Stimulated activated CD8-positive, alpha-beta memory T cell treated with anti-CD3 and anti-CD28 coated beads, Interleukin-4, amount 100 ng/mL, for 4 hours (primary cell): ENCODE data around the gene ZGRF1.
A peak's percentile ranks its signal among the peaks of the same experiment; 100 is the strongest.
"Not testable (repeated sequence)": the region's sequence is repeated elsewhere in the genome, so short reads cannot be mapped to it uniquely, and the experiment has no call there.

ENCODE experiments used
- DNase-seq, 2 donors: peaks; one replicate each; pipeline ENCODE4 v3.0.0-alpha.2; 2020; ENCODE audit warnings: low read depth in 2 of 2, low spot score in 1 of 2

ZGRF1 gene, protein sequence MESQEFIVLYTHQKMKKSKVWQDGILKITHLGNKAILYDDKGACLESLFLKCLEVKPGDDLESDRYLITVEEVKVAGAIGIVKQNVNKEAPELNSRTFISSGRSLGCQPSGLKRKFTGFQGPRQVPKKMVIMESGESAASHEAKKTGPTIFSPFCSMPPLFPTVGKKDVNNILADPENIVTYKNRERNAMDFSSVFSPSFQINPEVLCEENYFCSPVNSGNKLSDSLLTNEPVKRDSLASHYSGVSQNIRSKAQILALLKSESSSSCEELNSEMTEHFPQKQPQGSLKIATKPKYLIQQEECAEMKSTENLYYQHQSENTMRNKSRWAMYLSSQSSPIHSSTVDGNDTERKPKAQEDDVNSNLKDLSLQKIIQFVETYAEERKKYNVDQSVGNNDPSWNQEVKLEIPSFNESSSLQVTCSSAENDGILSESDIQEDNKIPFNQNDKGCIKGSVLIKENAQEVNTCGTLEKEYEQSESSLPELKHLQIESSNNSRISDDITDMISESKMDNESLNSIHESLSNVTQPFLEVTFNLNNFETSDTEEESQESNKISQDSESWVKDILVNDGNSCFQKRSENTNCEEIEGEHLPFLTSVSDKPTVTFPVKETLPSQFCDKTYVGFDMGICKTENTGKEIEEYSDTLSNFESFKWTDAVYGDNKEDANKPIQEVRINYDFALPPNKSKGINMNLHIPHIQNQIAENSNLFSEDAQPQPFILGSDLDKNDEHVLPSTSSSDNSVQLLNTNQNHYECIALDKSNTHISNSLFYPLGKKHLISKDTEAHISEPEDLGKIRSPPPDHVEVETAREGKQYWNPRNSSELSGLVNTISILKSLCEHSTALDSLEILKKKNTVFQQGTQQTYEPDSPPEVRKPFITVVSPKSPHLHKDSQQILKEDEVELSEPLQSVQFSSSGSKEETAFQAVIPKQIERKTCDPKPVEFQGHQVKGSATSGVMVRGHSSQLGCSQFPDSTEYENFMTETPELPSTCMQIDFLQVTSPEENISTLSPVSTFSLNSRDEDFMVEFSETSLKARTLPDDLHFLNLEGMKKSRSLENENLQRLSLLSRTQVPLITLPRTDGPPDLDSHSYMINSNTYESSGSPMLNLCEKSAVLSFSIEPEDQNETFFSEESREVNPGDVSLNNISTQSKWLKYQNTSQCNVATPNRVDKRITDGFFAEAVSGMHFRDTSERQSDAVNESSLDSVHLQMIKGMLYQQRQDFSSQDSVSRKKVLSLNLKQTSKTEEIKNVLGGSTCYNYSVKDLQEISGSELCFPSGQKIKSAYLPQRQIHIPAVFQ (N-terminal part only)

DNA sequence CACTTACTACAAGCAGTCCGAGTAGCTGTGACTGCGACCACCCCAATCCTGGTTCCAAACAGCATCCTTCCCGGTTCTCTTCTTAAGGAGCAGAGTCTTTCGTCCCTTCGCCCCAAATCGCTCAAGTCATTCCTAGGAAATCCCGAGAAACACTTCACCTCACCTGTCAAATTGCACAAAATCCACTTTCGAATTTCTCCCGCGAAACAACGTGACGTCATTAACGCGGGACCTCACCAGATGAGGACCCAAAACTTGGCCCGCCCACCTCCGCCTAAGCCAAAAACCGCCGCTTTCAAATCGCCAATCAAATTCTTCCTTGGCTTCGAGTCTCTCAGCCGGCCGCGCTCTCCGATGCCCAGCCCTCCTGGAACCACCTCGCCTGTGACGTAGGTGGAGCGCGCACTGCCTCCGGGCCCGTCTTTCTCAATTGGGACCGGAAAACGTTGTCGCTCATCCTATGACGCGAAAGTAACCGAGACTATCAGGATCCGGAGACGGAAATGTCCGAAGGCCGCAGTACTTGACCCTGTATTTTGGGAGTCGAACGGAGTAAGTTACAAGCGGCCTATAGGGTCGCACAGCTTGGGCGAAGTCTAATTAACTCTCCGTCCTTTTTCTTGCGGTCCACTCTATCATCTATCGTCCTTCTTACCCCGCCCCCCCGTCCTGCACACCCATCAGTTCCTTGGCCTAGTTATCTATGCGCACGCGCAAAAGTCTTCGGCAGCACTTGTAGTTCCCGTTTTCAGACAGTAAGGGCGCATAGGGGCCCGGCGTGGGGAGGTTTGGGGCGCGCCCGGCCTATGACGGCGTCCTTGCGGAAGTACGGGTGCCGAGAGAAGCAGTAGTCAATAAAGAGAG lies at the start of gene ZGRF1, which contains the start of gene LARP7:
Gene ZGRF1 (minus strand): TSS at position 222 of the 864 bp plus-strand sequence. CDS start 3,733 bp downstream, outside the sequence.
Gene LARP7 (plus strand): TSS at position 456 of the 864 bp plus-strand sequence. CDS start 7,527 bp downstream, outside the sequence.
- peak; percentile 96 to 97 for DNase-seq

DNA sequence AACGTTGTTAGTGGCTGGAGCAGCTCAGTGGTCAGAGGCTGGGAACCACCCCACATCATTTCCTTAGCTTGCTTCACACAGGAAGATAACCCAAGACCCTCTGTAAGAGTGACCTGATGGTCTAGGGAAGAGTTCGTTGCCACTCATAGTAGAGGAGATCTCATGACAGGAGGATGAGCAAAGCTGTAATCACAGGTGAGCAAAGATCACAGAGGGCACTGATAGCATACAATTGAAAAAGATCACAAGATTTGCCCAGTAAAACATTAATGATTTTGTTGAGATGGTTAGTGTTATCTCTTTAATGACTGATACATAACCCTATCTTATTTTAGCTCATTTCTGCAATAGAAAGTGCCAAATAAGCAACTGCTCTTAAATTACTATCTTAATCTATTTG lies 44.3 kb upstream of the ZGRF1 start:
- no peak for DNase-seq

DNA sequence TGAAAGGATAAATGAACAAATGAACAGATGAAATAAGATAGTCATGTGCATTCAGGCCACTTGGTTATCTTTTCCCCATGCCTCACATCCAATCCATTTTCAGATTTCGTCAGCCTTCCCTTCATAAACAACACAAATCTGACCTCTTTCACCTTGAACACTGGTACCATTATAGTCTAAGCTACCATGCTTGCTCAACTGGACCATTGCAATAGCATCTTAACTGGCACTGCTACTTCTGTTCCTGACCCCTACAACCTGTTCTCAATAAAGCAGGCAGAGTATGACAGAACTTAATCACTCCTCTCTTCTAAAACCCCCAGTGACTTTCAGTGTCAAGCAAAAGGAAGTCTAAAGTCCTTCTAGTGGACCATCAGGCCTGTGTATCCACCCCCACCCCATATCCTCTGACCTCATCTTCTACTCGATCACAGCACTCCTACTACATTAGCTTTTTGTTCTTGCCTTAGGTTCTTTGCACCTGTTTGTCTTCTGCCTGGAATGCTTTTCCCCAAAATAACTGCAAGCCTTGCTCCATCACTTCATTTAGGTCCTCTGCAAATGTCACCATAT lies 40.9 kb upstream of the ZGRF1 start:
- DNase-seq: no peak

DNA sequence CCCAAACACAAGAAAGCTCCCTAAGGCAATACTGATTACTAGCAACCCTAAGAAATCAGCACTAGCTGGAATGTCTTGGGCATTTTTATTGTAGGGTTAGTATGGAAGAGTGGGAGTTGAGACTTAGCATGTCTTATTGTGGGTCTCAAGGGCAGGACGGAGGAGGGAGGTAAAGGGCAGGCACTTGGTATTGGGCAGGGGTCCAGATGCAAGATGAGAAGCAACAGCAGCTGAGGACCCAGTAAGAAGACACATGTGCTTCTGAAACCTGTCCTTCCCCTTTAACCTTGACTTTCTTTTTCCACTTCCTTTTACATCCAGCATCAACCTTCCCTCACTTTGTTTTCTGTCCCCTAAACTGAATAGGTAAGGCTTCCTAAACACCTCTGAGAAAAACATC lies 37.7 kb upstream of the ZGRF1 start:
- no peak for DNase-seq

DNA sequence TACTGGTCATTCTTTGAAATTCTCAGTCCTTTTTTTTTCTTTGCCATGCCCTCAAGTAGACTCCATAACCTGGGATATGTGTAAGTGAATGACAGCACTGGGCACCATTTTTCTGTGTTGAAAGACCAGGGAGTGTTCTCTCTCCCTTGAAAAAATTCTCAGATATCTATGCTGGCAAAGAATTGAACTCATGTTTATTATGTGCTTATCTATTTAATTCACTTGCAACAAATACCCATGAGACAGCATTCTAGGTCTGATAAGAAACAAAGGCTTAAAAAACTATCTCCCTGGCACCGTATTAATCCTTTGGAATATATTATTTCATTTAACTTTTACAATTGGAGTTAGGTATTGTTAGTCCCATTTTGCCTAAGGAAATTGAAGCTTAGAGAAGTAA lies 37.0 kb upstream of the ZGRF1 start:
- DNase-seq: no peak

DNA sequence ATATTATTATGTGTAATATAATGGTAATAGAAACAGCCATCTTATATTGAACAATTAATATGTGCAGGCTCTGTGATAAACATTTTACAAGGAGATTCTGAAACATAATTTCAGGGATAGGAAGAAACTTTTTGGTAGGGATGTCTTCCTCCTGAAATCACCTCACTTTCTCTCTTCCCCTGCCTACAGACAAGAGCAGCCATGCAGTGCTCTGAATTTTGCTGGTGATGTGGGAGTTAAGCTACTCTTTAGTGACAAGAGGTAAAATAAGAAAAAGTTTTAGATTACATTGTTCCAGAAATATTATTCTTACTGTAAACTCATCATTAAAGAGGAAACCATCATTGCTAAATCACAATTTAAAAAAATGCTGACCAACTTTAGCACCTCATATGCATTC lies 36.4 kb upstream of the ZGRF1 start:
- DNase-seq: no peak

DNA sequence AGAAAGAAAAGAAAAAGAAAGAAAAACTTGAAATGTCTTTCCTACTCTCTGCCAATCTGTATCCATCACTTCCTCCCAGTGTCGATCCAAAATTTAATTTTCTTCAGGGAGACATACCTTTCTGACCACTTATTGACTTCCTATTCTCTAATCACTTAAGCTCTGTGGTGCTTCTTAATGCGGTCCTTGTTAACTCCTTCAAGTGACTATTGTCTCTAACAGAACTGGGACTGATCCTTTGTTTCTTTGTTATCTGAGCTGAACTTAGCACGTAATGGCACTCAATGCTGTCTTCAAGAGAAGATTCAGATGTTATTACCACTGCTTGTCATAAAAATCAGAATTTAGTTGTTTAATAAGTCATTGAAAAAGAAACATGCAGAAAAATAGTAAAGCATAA lies 31.4 kb upstream of the ZGRF1 start:
- DNase-seq: no peak

DNA sequence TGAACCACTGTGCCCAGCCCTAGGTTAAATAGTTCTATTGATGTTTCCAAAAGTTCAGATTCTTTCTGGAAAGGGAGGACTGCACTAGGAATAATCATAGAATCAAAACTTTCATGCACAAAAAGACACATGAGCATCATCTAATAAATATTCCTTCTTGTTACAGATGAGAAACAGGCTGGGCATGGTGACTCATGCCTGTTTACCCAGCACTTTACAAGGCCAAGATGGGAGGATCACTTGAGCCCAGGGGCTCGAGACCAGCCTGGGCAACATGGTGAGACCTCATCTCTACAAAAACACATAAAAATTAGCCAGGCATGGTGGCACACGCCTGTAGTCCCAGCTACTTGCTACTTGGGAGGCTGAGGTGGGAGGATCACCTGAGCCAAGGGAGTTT lies 27.9 kb upstream of the ZGRF1 start:
- no peak for DNase-seq

DNA sequence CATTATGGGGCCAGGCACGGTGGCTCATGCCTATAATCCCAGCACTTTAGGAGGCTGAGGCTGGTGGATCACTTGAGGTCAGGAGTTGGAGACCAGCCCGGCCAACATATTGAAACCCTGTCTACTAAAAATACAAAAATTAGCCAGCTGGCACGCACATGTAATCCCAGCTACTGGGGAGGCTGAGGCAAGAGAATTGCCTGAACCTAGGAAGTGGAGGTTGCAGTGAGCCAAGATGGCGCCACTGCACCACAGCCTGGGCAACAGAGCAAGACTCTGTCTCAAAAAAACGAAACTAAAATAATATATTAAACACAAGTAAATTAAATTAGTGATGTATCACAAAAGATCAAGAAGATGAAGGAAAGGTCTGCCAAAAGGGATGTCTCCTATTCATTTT lies 19.4 kb upstream of the ZGRF1 start:
- not testable (repeated sequence) for DNase-seq

DNA sequence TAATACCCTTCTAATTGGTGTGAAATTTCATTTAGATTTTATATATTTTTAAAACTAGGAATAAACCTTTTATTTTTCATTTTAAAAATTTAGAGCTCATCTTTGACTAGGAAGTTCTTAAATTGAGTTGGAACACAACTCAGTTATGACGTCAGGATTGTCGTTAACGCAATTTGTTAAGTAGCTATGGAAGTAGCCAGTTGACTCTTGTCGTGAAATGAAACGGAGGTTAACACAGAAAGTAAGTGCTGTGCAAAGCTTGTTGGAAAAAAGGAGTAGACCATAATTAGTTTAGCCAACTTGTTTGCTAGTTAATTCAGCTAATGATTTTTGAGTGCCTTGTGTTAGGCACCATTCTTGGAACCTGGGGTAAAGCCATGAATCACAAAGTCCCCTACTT lies 18.6 kb upstream of the ZGRF1 start:
- no peak for DNase-seq

DNA sequence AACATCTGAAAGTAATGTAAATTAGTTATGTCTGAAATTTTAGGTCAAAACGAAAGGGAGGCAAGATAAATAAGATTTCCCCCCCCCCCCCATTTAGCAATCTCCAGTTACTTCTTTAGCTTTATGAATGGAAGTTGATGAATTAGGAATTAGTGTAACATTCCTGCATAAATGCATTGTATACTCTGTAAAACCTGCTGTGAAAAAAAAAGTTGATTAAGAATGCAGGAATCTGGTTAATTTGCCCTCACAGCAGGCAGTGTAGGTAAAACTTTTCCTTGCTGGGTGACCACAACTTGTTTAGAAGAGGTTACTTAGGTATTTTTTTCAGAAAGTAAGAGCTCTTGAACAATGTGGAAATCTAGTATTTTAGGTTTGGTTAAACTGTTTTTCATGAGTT lies 15.5 kb upstream of the ZGRF1 start:
- DNase-seq: no peak

DNA sequence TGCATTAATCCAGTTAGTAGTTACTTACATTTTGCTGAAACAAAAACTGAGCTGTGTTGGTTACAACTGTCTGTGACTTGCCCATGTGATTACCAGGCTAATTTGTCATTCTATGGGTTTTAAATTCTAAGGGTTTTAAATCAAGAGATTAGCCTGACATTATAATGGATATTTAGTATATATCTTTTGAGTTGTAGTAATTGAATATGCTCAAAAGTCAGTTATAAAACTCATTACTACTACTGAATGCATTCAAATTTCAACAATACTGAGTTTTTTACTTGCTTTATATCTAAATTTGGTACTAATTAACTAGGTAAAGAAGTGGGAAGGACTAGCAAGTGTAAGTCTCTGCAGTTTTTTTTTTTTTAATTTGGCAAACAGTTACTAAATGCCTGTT lies 14.9 kb upstream of the ZGRF1 start:
- DNase-seq: no peak

DNA sequence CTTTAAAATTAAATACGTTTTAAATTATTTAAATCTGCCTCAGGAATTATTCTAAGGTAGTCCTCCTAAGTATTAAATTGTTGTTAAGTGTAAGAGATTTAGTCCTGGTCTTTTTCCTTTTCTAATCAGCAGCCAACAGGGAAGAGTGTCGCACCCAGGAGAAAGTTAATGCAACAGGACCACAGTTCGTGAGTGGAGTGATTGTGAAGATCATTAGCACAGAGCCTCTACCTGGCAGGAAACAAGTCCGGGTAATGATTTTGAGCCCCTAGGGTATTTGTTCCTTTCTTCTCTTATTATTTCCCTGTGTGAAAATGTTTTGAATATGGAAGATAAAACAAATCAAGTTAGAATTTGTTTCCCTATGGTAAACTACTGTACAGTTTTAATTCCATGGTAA lies 13.6 kb upstream of the ZGRF1 start:
- DNase-seq: no peak

DNA sequence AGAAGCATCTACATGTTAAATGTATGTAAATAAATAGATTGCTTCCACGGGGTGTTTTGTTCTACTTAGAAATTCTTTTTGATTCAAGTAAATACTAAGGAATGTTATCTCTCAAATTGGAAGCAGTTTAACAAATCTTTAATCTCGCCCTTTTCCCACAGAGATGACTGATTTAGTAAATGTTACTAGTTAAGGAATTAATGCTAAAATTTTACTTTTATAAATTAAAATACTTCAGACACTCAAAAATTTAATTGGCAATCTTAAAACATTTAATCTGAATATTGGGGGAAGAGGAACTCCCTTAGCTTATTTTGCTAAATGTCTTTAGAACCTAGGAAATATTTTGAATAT lies 12.3 kb upstream of the ZGRF1 start:
- no peak for DNase-seq

DNA sequence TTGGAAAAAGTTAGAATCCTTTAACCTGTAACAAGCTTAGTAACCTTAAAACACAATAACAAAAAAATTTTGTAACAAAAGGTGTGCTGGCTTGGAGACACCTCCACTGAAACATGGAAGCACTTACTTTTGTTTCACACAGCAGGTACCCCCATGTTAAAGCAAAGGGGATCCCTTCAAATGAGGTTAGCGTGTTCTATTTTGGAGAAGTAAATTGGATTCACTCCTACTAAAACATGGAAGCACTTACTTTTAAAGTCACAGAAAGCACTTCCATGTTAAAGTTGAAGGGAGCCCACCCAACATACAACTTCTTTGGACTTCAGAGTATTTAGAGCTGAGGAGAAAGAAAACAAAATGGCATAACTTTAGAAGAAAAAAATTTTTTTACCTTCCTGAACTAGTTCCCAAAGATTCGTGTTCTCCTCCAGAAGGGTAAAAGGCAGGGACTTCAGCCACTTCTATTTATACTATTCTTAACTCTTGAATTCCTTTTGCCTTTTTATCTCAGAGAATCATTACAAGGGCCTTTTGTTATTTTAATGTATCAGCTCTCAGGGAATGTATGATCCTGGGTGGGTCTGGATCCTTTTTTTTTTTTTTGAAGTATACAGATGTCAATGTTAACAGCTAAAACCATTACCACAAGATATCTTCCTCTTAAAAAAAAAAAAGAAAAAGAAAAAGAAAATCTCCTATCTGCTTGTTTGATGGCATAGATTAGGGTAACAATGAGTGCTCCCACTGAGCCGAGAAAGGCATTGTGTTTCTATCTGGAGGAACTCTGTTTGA lies 11.8 kb upstream of the ZGRF1 start:
- DNase-seq: no peak

DNA sequence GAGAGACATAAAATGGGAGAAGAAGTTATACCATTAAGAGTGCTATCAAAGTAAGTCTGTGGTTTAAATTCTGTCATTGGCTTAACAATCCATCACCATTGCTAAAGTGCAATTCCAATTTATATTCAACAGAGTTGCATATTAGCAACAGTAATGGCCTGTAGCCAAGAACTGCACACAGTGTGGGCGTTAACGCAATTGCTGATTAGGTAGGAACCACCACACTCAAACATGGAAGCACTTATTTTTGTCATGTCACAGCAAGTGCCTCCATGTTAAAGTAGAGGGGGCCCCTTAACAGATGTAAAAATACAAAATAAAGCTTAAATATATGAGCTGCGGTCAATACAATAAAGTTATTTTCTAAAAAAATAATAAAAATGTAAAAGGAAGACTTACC lies 11.1 kb upstream of the ZGRF1 start:
- DNase-seq: no peak

DNA sequence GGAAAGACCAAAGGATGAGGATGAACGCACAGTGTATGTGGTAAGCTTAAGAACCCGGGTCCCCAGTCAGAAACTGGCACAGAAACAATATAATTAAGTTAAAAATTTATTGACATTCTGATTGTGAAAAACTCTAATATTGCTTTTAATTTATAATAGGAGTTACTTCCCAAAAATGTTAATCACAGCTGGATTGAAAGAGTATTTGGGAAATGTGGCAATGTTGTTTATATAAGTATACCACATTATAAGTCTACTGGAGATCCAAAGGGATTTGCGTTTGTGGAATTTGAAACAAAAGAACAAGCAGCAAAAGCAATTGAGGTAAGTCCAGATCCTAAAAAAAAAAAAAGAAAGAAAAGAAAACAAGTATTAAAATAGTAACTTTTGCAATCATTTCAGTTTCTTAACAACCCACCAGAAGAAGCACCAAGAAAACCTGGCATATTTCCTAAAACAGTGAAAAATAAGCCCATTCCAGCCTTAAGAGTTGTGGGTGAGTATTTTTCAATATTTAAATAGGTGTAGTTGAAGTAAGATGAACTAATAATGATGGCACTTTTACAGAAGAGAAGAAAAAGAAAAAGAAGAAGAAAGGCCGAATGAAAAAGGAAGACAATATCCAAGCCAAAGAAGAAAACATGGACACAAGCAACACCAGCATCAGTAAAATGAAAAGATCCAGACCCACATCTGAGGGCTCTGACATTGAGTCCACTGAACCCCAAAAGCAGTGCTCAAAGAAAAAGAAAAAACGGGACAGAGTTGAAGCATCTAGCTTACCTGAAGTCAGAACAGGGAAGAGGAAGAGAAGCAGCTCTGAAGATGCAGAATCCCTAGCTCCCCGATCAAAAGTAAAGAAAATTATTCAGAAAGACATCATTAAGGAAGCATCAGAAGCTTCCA lies 10.2 kb upstream of the ZGRF1 start:
- no peak for DNase-seq
